NCI-H82 treated with DMSO at 0.1 percent for 48 hours (cell line): ENCODE results near the gene DOK5.
"Not testable (repeated sequence)": the region's sequence is repeated elsewhere in the genome, so short reads cannot be mapped to it uniquely, and the experiment has no call there.

Experiments
- DNase-seq: peaks from one replicate; lab custom pipeline; 2025; ENCODE audit not compliant: unreplicated experiment; lab: John Stamatoyannopoulos, UW

The DOK5 gene

DNA sequence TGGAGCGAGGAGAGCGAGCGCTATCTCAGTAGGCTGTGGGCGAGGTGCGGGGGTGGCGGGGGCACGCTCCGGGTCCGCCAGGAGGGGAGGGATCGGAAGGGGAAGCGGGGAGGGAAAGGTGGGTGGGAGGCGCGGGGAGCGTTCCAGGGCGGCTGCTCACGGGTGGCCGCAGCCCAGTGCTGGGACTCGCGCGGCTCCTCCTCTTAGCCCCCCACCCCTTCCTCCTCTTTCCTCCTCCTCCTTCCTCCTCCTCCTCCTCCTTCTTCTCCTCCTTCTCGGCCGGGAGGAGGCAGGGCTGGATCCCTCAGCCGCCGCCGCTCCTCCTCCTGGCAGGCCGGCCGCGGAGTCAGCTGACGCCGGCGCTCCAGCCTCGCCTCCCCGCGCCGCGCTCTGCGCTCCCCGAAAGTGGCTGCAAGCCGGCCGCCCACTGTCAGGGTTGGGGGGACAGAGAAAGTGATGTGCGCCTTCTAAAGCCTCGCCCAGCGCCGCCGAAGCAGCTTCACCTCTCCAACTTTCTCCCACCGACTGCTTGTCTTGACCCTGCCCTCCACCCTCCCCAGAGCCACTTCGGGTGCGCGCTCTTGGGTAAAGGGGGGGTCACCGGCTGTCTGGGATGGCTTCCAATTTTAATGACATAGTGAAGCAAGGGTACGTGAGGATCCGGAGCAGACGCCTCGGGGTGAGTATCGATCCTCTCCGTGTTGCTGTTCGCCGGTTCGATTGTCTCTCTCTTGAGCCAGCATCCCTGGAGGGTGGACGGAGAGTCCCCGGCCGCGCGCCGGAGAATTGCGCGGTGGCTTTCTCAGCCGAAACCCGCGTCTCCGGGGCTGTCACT is at the start of gene DOK5:
DOK5 (plus strand) TSS at position 260 of the 835 bp plus-strand sequence; CDS start at position 614, 354 bp downstream.
- DNase-seq: no peak

DNA sequence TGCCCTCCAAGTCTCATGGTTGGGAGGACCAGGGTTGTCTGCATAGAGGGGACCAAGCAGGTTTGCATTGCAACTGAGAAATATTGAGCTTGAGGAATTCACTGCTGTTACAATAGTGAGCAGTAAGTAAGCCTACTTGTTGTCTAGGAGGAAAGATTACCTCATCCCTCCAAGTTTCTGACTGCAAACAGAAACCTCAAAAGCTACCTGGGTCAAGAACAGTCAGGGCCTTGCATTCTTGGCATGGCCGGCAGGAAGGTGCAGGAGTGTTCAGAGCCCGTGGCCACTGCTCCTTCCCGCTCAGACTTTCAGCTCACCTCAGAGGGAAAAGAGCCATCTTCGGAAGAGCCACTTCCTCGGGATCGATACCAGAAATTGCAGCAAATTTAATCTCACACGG is 46.0 kb upstream of the DOK5 start:
- no peak for DNase-seq

DNA sequence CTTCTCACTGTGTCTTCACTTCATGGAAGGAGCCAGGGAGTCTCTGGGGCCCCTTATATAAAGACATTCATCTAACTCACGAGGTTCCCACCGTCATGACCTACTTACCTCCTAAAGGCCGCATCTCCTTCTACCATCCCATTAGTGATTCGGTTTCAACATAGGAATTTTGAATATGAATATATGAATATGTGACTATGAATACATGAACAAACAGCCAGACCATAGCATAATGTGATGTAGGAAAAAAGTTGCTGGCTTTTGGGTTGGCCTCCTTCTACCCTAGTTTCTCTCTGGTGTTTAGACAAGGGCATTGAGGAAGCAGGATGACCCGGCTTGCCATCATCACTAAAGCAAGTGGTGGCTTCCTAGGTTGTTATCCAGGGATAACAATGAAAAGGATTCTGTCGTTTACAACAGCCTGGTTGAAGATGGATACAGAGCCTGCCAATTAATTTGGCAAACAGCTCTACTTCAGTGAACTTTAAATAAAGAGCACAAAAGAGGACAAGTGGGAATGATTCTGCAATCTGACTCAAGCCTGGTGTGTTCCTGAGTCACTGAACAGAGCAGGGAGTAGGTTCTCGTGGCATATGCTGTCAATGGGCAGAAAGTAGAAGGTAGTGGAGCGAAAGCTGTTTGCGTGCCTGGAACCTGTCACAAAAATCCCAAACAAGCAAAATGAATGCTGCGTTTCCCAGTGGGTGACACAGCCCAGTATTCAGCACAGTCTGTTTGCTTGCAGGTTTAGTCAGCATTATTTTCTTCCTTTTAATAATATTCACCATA is 44.0 kb upstream of the DOK5 start:
- DNase-seq: no peak

- no peak for DNase-seq
Observed at GRCh38 chr20:54432966-54433365, 42.4 kb upstream of the DOK5 start.

DNA sequence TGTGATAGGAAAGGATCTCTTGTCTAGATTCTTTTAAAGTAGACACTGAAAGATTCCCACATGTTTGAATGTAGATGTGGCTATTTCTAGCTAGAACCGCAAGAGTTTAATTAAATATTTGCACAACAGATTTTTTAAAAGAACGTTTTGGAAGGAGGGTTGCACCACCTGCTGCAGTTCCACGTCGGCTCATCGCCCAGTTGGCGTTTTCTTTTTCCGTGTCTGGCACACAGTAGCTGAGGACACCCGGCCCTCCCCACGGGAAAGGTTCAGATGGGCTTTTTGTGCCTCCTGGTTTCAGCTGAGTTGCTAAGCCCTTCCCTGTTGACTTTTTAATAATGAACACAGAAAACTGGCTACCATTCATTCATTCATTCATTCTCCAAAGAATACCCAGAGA is 41.8 kb upstream of the DOK5 start:
- DNase-seq: no peak

DNA sequence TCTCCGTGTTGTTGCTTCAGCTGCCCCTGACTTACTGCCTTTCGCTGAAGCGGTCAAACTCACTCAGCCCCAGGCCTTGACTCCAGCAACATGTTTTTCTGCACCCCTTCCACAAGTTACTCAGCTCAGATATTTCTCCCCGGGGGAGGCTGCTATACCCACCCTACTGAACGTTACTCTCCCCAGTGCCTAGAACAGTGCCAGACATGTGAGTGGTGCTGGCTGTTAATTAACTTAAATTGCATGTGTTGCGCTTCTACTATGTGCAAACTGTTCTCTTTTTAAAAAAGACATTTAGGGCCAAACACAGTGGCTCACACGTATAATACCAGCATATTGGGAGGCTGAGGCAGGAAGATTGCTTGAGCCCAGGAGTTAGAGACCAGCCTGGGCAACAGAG is 41.2 kb upstream of the DOK5 start:
- DNase-seq: no peak

- DNase-seq: no peak
Observed at GRCh38 chr20:54435015-54435414, 40.4 kb upstream of the DOK5 start.

DNA sequence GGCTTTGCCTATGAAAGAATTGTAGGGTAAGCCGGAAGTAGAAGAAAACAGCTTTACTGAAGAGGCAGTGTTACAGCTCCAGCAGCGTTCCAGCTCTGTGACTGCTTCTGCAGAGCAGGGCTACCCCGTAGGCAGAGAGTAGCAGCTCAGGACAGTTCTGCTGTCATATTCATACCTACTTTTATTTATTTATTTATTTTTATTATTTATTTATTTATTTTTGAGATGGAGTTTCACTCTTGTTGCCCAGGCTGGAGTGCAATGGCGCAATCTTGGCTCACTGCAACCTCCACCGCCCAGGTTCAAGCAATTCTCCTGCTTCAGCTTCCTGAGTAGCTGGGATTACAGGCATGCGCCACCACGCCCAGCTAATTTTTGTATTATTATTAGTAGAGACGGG is 39.0 kb upstream of the DOK5 start:
- not testable (repeated sequence) for DNase-seq

DNA sequence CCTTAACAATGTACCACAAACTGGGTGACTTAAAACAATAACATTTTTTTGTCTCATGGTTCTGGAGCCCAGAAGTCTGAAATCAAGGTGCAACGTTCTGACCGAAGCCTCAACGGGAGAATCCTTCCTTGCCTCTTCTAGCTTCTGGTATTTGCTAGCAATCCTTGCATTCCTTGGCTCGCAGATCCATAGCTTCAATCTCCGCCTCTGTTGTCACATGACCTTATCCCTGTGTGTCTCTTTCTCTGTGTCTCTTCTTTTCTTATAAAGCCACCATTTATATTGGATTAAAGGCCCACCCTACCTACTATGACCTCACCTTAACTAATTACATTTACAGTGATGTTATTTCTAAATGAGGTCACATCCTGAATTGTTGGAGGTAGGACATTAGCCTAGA is 37.2 kb upstream of the DOK5 start:
- DNase-seq: no peak

DNA sequence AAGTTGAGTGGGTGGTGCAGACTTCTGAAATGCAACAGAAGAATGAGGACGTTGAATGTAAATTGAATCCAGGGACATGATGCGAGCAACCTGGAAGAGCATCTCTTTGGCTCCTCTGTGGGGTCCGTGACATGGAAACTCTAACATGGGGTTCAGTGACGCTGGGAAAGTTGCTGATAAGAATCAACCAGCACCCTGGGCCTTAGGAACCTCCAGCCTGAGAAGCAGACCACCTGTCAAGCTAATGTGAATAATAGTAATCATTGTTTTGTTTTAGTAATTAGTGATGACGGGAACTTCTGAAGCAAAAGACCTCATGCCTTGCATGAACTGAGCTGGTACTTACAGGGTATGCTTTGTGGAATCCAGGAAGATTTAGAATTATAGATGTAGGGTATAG is 25.2 kb upstream of the DOK5 start:
- DNase-seq: no peak

- no peak for DNase-seq
Observed at GRCh38 chr20:54451171-54451570, 24.2 kb upstream of the DOK5 start.

DNA sequence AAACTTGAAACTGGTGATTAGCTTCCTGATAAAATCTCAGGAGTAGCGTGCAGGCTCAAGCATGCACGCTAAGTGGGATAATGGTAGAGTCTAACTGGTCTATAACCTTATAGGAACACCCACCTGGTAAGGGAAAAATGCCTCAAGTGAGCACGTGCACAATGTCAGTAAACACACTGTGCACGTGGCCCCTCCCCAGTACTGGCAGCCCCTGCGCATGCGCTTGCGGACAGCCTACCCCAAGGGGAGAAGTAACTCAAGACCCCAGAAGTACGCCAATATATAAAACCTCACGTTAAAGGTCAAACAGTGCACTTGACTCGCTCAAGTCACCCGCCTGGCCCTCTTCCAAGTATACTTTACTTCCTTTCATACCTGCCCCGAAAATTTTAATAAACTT is 23.1 kb upstream of the DOK5 start:
- no peak for DNase-seq

DNA sequence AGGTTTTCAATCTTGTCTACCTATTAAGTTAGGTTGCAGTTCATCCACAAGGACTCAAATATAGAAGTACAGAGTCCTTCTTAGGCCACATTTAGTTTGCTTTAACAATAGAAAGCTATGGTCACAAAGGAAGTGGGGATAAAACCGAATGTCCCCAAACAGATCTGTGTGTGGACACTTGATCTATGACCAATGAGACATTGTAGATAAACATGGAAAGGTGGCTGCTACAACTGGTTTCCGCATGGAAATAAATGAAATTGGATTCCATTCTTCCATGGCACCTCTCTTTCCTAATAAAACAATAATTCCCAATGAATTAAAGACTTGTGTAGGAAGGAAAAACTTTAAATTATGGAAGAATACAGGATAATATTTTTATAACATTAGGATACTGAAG is 20.4 kb upstream of the DOK5 start:
- DNase-seq: no peak

- no peak for DNase-seq
Observed at GRCh38 chr20:54456423-54456822, 19.0 kb upstream of the DOK5 start.

GRCh38 chr20:54456961-54457360 is 18.4 kb upstream of the DOK5 start:
- no peak for DNase-seq

DNA sequence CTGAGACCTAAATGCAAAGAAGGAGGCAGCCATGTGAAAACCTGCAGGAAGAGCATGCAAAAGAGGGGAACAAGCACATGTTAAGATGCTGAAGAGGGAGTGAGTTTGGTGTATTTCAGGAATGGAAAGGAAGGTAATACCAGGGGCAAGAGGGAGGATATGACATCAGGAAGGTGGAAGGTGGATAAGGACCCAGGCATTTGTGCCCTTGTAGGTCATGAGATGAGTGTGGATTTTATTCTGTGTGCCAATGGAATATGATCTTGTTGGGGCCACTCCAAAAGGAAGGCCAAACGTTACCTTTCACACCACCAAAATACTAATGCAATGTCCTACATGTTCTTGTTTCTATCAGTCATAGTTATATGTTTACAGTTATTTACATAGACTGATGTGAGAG is 17.2 kb upstream of the DOK5 start:
- DNase-seq: no peak

DNA sequence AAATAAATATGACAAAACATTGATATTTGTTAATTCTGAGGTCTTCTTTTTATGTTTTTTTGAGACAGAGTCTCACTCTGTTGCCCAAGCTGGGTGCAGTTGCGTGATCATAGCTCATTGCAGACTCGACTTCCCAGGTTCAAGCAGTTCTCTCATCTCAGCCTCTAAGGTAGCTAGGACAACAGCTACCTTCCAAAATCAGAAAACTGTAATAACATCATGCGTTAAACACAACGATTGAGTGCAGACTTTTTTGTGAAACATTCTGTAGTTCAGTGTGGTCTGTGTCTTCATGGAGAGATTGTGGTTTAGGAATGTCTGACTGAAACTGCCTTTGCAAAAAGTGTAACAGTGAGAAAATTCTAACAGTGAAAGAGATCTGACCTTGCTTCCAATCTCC is 16.1 kb upstream of the DOK5 start:
- no peak for DNase-seq

DNA sequence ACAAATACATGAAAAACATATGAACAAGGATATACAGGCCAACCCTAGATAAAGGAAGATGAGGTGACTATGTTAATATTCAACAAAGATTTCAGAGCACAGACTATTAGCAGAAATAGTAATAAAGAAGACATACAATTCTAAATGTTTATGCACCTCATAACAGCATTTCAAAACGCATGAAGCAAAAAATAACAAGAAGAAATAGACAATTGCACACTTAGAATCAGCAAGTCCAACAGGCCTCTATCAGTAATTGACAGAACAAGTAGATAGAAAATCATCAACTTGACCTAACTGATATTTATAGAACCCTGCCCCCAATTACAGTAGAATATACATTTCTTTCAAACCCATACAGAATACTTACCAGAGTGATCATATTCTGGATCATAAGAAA is 11.4 kb upstream of the DOK5 start:
- DNase-seq: no peak

GRCh38 chr20:54466127-54466526 is 9.3 kb upstream of the DOK5 start:
- no peak for DNase-seq

DNA sequence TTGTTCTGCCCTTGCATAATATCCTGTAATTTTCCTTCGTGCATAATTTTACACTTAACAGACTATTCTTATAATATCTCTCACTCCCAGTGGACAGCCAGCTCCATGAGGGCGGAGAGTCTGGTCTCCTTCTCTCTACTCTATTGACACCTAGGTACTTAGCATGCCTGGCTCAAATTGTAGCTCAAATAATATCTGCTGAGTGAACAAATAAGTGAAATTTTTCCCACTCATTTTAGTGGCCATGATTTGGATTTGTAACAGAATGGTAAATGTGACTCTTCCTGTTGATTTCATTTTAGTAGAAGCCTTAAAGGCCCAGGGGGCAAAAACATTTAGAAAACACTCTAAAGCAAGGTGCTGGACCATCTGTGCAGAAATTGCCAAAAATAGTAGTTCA is 7.8 kb upstream of the DOK5 start:
- no peak for DNase-seq

- no peak for DNase-seq
Observed at GRCh38 chr20:54468082-54468481, 7.3 kb upstream of the DOK5 start.

DNA sequence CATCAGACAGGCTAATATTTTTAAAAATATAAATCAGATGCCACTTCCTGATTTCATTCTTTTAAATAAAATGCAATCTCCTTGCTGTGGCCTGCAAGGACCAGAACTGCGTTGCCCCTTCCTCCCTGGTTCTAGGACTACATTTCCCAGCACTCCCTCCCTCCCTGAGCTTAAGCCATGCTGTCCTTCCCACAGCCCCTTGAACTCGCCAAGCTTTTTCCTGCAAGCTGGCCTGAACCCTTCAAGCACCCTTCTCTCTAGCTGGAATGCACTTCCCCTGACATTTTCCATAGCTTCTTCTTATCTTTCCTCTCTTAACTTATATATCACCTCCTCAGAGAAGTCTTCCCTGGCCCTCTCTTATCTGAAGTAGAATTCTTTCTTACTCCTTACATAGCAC is 6.1 kb upstream of the DOK5 start:
- DNase-seq: no peak
